ENCODE measurements around the gene PHACTR3.

GRCh38 chr20:59745716-59746115 is 141.4 kb downstream of the PHACTR3 start:
- TF ChIP-seq CTCF (IDR thresholded peaks at IDR 0.05; ENCODE audit: low read depth, low read length, poor library complexity, severe bottlenecking) (no peak), EZH2phosphoT487 (IDR thresholded peaks at IDR 0.05; ENCODE audit: borderline replicate concordance, low read length) (no peak)
